Neural cell (in vitro differentiated cells): ENCODE measurements around the gene C2. TPM values are rescaled to one million over a fixed set of nuclear protein-coding genes. Genes with fewer than 3 reads are reported as not detected.
A peak's percentile ranks its signal among the peaks of the same experiment; 100 is the strongest.

Experiments used
- H2AFZ ChIP-seq: fragments of 200-600, 300-800 bp; sonication (generic), shearing (Covaris generic); 2 replicates; pipeline ENCODE4 v1.6.0; 2014; ENCODE audit warnings: low read depth, mild to moderate bottlenecking, antibody characterized with exemption, low read length, moderate library complexity
- H3F3A ChIP-seq: fragments of 200-600 bp; shearing (Covaris generic); 2 replicates; pipeline ENCODE4 v1.6.1; 2016; ENCODE audit warnings: mild to moderate bottlenecking, moderate library complexity, mixed read lengths, antibody characterized with exemption, low read length; ENCODE audit not compliant: insufficient read depth, poor library complexity, severe bottlenecking
- H3K27ac ChIP-seq: fragments of 200-600, 300-800 bp; sonication (generic), shearing (Covaris generic); 2 replicates; pipeline ENCODE4 v1.5.1; 2014; ENCODE audit warnings: mild to moderate bottlenecking, low read length, moderate library complexity
- H3K27me3 ChIP-seq: fragments of 300-800, 200-600 bp; sonication (generic), shearing (Covaris generic); 2 replicates; pipeline ENCODE4 v1.6.0; 2014; ENCODE audit warnings: mild to moderate bottlenecking, low read depth, low read length, moderate library complexity; ENCODE audit not compliant: insufficient read depth
- H3K36me3 ChIP-seq: fragments of 300-800, 200-600 bp; sonication (generic), shearing (Covaris generic); 2 replicates; pipeline ENCODE4 v1.5.1; 2014; ENCODE audit warnings: mild to moderate bottlenecking, antibody characterized with exemption, low read length, moderate library complexity; ENCODE audit not compliant: insufficient read depth
- H3K4me2 ChIP-seq: fragments of 300-800, 200-600 bp; sonication (generic), shearing (Covaris generic); 2 replicates; pipeline ENCODE4 v1.6.0; 2014; ENCODE audit warnings: mild to moderate bottlenecking, low read length
- H3K4me3 ChIP-seq: fragments of 300-800, 200-600 bp; sonication (generic), shearing (Covaris generic); 2 replicates; pipeline ENCODE4 v1.5.1; 2014; ENCODE audit warnings: mild to moderate bottlenecking, low read length, moderate library complexity
- H3K79me2 ChIP-seq: fragments of 200-600 bp; shearing (Covaris generic); replicated peaks from 2 replicates; pipeline ENCODE4 v1.6.0; 2014; ENCODE audit warnings: mild to moderate bottlenecking, low read length, moderate library complexity; ENCODE audit not compliant: insufficient read depth
- H3K9ac ChIP-seq: fragments of 300-800, 200-600 bp; sonication (generic), shearing (Covaris generic); 2 replicates; pipeline ENCODE4 v1.6.1; 2016; ENCODE audit warnings: mild to moderate bottlenecking, low read length, mixed read lengths
- H3K9me2 ChIP-seq: fragments of 200-600 bp; shearing (Covaris generic); 2 replicates; pipeline ENCODE4 v1.6.1; 2016; ENCODE audit warnings: mild to moderate bottlenecking, low read length, mixed read lengths; ENCODE audit not compliant: insufficient read depth
- H3K9me3 ChIP-seq: fragments of 200-600, 300-800 bp; sonication (generic), shearing (Covaris generic); 2 replicates; pipeline ENCODE4 v1.6.1; 2016; ENCODE audit warnings: mild to moderate bottlenecking, mixed run types, low read length, moderate library complexity, mixed read lengths
- H4K20me1 ChIP-seq: fragments of 200-600 bp; shearing (Covaris generic); 2 replicates; pipeline ENCODE4 v1.6.1; 2016; ENCODE audit warnings: mild to moderate bottlenecking, mixed run types; ENCODE audit not compliant: insufficient read depth
- CTCF ChIP-seq: fragments of 450-650 bp; IDR thresholded peaks from 2 replicates; pipeline ENCODE4 v1.5.1; 2014; ENCODE audit warnings: antibody characterized with exemption, mild to moderate bottlenecking, moderate library complexity; ENCODE audit not compliant: poor library complexity, severe bottlenecking
- EP300 ChIP-seq: fragments of 450-650 bp; conservative IDR thresholded peaks from 2 replicates; pipeline ENCODE4 v1.6.1; 2014; ENCODE audit warnings: antibody characterized with exemption, mild to moderate bottlenecking, moderate library complexity; ENCODE audit not compliant: poor library complexity, severe bottlenecking
- EZH2 ChIP-seq: fragments of 200-600, 300-800 bp; shearing (Covaris generic), sonication (generic); IDR thresholded peaks from 2 replicates; pipeline ENCODE4 v1.6.1; 2014; ENCODE audit warnings: antibody characterized with exemption, low read length, borderline replicate concordance, mild to moderate bottlenecking; ENCODE audit not compliant: insufficient read depth, poor library complexity, severe bottlenecking
- MXI1 ChIP-seq: fragments of 450-650 bp; conservative IDR thresholded peaks from 2 replicates; pipeline ENCODE4 v1.6.1; 2014; ENCODE audit warnings: antibody characterized with exemption, mild to moderate bottlenecking; ENCODE audit not compliant: poor library complexity, severe bottlenecking
- POLR2AphosphoS5 ChIP-seq: IDR thresholded peaks from 2 replicates; pipeline ENCODE4 v1.6.1; 2012
- RAD21 ChIP-seq: fragments of 450-650 bp; conservative IDR thresholded peaks from 2 replicates; pipeline ENCODE4 v1.6.1; 2014; ENCODE audit warnings: antibody characterized with exemption, mild to moderate bottlenecking, moderate library complexity
- REST ChIP-seq: IDR thresholded peaks from 2 replicates; pipeline ENCODE4 v1.6.1; 2012; ENCODE audit warnings: borderline replicate concordance
- SMC3 ChIP-seq: fragments of 450-650 bp; conservative IDR thresholded peaks from 2 replicates; pipeline ENCODE4 v1.6.1; 2014; ENCODE audit warnings: antibody characterized with exemption, mild to moderate bottlenecking, moderate library complexity; ENCODE audit not compliant: poor library complexity
- TAF1 ChIP-seq: IDR thresholded peaks from 2 replicates; pipeline ENCODE4 v1.6.1; 2012; ENCODE audit warnings: low read depth
- polyA plus RNA-seq: library from polyadenylated mRNA; depleted of rRNA; stranded (reverse); fragments of >200 nt; gene quantifications from 2 replicates; pipeline ENCODE4 v1.2.3, GENCODE V29; 2014

The C2 gene
- polyA plus RNA-seq, 1 donor from 2014 or later: 1.2 TPM

GRCh38 chr6:31971279-31971992 is 43.9 kb downstream of the C2 start:
- no peaks in the 10 kb centered on the region for H3K9me2 ChIP-seq
- peak overlapping the region; percentile 81 for H2AFZ ChIP-seq
- H3K27me3 ChIP-seq: no peaks in the 10 kb centered on the region
- H4K20me1 ChIP-seq: no peaks in the 10 kb centered on the region
- peak overlapping the region; percentile 93 for H3K9ac ChIP-seq
- H3K36me3 ChIP-seq: no peaks in the 10 kb centered on the region
- TF ChIP-seq EZH2: no peak
- TF ChIP-seq RAD21: no peak
- no peak for TF ChIP-seq EP300
- no peak for TF ChIP-seq TAF1
- TF ChIP-seq CTCF: no peak
- TF ChIP-seq SMC3: no peak
- TF ChIP-seq POLR2AphosphoS5: no peak
- TF ChIP-seq MXI1: no peak
- TF ChIP-seq REST: no peak
- H3F3A ChIP-seq: no peaks in the 10 kb centered on the region
- peak overlapping the region; percentile 98 for H3K27ac ChIP-seq
- H3K79me2 ChIP-seq: peaks cover 22% of the 10 kb centered on the region
- H3K4me3 ChIP-seq: peak overlapping the region; percentile 95
- peak overlapping the region; percentile 49 for H3K4me2 ChIP-seq
- no peaks in the 10 kb centered on the region for H3K9me3 ChIP-seq

- peaks cover 22% of the 10 kb centered on the region for H3K79me2 ChIP-seq
- TF ChIP-seq POLR2AphosphoS5 (peak; percentile 66), SMC3 (peak; percentile 36), MXI1 (peak; percentile 95), EP300 (peak; percentile 89), EZH2 (no peak), TAF1 (no peak), CTCF (no peak), RAD21 (peak; percentile 39), REST (peak; percentile 63)
- H3K4me2 ChIP-seq: peak within 1 kb of the TSS; percentile 85
- H3F3A ChIP-seq: no peaks in the 10 kb centered on the region
- no peaks in the 10 kb centered on the region for H3K9me3 ChIP-seq
- peak within 1 kb of the TSS; percentile 81 for H2AFZ ChIP-seq
- peak within 1 kb of the TSS; percentile 95 for H3K4me3 ChIP-seq
- H4K20me1 ChIP-seq: no peaks in the 10 kb centered on the region
- no peaks in the 10 kb centered on the region for H3K36me3 ChIP-seq
- peak within 1 kb of the TSS; percentile 93 for H3K9ac ChIP-seq
- H3K27ac ChIP-seq: peak within 1 kb of the TSS; percentile 98
- no peaks in the 10 kb centered on the region for H3K9me2 ChIP-seq
- no peaks in the 10 kb centered on the region for H3K27me3 ChIP-seq
Observed at GRCh38 chr6:31971993-31972708, 44.6 kb downstream of the C2 start, which contains the start of gene DXO. Gene DXO (minus strand): TSS chr6:31972138. CDS start chr6:31971675, 463 bp downstream.
